GM18870 (cell line): ENCODE measurements around the gene VAV3.
"Not testable (repeated sequence)": the region's sequence is repeated elsewhere in the genome, so short reads cannot be mapped to it uniquely, and the experiment has no call there.

ENCODE experiments used
- ATAC-seq: cut with Tn5 transposase; IDR thresholded peaks from one replicate; pipeline ENCODE4 v1.9.1; 2021; ENCODE audit warnings: moderate library complexity; ENCODE audit not compliant: unreplicated experiment

Gene VAV3

GRCh38 chr1:107844541-107845194 lies 120.3 kb downstream of the VAV3 start:
- ATAC-seq = not testable (repeated sequence)

GRCh38 chr1:107843989-107844388 lies 121.0 kb downstream of the VAV3 start:
- ATAC-seq = no peak

DNA sequence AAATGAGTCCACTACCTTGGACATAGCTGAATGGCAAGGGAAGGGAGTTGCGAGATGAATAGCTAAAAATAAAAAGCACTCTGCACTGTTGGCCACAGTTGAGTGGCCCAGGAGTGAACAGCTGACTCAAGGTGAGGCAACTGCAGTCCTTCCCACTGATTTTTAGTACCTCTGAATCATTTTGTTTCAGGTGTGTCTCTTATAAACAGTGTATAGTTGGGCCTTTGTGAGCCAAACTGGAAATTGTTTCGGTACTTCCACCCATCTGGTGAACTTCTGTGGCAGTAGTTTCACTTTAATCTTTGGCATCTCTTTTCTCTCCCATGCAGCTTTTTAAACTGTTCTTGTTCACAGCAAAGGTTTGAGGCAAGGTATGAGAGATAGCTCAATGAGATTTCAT lies 122.7 kb downstream of the VAV3 start:
- ATAC-seq = no peak

GRCh38 chr1:107840725-107841124 lies 124.3 kb downstream of the VAV3 start:
- ATAC-seq = no peak

DNA sequence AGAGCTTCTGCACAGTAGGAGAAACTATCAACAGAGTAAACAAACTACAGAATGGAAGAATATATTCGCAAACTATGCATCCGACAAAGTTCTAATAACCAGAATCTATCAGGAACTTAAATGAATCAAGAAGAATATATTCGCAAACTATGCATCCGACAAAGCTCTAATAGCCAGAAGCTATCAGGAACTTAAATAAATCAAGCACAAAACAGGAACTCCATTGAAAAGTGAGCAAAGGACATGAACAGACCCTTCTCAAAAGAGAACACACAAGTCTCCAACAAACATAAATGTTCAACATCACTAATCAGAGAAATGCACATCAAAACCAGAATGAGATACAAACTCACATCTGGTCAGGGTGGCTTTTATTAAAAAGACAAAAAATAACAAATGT lies 126.9 kb downstream of the VAV3 start:
- ATAC-seq = no peak

GRCh38 chr1:107835151-107835670 lies 129.8 kb downstream of the VAV3 start:
- no peak for ATAC-seq

GRCh38 chr1:107833061-107833460 lies 131.9 kb downstream of the VAV3 start:
- no peak for ATAC-seq

DNA sequence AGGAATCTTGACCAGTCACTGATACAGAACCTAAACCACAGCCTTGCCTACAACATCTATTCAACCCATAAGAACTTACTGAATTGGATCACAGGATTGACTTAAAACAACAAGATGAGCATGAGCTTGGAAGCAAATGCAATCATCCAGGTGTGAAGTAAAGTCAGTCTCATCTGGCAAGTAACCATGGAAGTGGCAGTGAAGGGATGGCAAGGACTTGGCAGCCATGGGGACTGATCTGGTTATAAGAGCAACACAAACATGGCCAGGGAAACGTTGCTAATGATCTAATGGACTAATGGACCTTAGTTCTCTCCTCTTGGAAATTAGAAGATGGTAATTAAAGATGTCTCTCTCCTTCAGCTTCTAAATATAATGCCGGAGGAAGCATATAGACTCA lies 133.1 kb downstream of the VAV3 start:
- ATAC-seq = no peak

- ATAC-seq = no peak
These were observed 134.5 kb downstream of the VAV3 start for GRCh38 chr1:107830526-107830925.

GRCh38 chr1:107830075-107830474 lies 134.9 kb downstream of the VAV3 start:
- ATAC-seq = no peak

DNA sequence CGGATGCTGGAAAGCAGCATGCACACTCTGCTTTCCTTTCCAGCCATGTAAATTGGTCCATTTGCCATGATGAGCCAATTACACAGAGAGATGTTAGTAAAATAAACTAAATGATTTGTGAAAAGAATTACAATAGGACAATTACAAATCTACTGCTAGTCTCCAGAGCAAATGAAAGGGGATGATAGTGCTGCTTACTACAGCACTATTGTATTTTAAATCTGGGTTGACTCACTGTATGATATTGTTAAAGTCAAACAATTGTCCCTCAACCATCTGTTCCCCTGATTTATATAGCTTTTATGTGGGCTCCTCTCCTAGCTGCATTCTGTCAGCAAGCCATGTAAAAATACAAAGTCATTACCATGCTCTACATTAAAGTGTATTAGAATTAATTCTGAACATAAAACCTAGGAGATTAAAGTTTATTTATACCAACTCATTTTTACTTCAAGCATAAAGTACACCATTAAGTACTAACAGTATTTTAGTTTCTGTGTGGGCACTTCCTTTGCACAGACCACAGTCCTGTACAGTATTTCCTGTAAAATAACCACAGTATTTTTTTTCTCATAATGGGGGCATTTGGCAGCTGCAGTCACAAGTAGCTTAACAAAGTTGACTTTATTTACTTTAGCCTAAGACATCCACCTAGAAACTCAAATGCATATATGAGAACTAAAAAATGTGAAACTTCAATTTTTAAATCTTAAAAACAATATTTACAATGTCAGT lies 135.8 kb downstream of the VAV3 start:
- ATAC-seq = no peak

DNA sequence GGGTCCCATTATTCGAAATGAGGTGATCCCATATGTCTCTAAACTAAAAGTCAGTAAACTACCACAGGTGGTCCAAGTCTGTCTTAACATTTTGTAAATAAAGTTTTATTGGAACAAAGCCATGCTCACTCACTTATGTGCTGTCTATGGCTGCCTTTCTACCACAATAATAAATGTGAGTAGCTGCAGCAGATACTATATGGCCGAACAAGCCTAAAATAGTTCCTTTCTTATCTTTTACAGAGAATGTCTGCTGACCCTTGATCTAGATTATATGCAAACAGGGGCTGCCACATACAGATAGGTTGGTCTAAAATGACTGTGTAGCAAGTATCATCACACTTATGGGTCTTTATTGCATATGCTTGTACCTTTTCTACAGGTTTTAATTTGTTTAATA lies 140.0 kb downstream of the VAV3 start:
- no peak for ATAC-seq

GRCh38 chr1:107821340-107821739 lies 143.6 kb downstream of the VAV3 start:
- no peak for ATAC-seq

DNA sequence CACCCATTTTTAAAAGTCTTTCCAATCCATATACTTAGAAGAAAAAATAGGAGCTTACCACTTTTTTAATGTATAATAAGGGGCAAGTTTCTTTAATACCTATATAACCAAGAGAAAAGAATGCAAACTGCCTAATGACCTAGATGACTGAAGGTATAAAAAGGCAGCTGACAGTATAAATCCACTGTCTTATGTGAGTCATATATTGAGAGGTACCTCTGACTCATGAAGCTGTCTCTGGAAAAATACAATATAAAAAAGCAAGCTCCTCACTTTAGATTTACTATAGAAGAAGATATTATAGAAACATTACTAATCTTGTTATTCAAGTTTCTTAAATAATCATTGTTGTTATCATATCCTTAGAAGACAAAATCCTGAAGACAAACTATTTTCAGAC lies 144.2 kb downstream of the VAV3 start:
- ATAC-seq = no peak

DNA sequence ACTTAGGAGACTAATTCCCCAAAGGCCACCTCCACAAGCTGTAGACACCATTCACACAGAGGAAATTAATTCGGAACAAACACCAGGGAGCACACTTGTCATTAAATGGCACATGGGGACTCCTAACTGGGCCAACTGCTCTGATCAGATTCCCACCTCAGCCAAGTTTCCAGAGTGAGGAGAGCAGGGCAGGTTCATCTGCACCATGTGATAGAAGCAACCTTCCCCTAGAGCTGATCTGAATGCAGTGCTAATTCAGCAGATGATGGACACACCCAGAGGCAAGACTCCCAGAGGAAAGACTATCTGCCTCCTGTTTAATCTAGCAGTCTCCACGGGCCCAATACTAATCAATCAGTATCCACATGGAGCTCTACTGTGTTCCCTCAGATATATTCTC lies 147.0 kb downstream of the VAV3 start:
- ATAC-seq = no peak

- no peak for ATAC-seq
These were observed 147.8 kb downstream of the VAV3 start for GRCh38 chr1:107817206-107817605.

GRCh38 chr1:107810291-107810951 lies 154.6 kb downstream of the VAV3 start:
- ATAC-seq = no peak

GRCh38 chr1:107807855-107808254 lies 157.1 kb downstream of the VAV3 start:
- no peak for ATAC-seq

GRCh38 chr1:107807405-107807804 lies 157.6 kb downstream of the VAV3 start:
- no peak for ATAC-seq

DNA sequence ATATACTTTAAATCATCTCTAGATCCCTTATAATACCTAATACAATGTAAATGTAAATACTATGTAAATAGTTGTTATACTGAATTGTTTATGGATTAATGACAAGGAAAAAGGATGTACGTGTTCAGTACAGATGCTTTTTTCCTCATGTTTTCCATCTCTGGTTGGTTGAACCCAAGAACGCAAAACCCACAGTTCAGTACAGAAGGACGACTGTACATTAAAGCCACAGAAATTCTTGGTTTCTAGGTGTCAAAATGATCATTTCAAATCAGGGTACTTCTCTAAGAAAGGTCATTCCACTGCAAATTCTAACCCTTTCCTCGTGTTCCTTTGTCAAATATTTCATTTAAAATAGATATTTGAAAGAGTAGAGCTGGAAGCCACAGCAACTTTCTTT lies 158.1 kb downstream of the VAV3 start:
- ATAC-seq = no peak

DNA sequence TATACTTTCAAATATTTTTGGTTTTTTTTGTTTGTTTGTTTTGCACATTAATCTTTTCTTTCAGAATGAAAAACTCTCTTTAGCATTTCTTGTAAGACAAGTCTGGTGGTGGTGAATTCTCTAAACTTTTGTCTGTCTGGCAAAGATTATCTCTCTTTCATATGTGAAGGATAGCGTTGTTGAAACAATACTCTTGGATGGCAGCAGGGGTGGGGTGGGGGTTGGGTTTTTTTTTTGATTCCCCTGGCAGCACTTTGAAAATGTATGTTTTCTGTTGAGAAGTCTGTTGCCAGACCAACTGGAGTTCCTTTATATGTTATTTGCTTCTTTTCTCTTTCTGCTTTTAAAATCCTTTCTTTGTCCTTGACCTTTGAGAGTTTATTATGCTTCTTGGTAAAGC lies 160.2 kb downstream of the VAV3 start:
- no peak for ATAC-seq

GRCh38 chr1:107804134-107804533 lies 160.8 kb downstream of the VAV3 start:
- ATAC-seq = no peak
